HT1080 (cell line): Measurements from ENCODE around the gene MYF6. TPM values are rescaled to one million over a fixed set of nuclear protein-coding genes. Genes with fewer than 3 reads are reported as not detected.

Experiments
- DNase-seq: peaks from one replicate; pipeline ENCODE4 v3.0.0-alpha.2; 2015; ENCODE audit warnings: low read depth
- total RNA-seq: library from RNA; depleted of rRNA; stranded (reverse); fragments of >200 nt; shearing (Covaris generic); gene quantifications from 2 replicates; pipeline ENCODE4 v1.2.3, GENCODE V29; 2014; rRNA removed

Gene MYF6
- total RNA-seq, 1 experiment from 2014 or later = not detected

DNA sequence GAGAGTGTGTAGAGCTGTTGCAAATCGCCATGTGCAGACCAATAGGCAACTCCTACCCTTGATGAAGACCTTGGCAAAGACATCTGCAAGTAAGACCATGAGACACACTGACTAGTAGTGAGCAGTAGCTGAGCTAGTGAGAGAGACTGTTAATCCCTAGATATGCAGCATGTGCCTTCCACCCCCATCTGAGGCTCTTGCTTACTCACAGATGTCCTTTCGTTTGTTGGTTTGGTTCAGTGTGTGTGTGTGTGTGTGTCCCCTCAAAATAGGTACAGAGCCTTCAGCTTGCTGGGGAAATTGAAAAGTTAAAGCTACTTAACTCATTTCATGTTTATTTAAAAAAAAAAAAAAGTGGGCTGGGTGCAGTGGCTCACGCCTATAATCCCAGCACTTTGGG, 46.8 kb downstream of the MYF6 start:
- no peak for DNase-seq

GRCh38 chr12:80756875-80757274, 49.4 kb downstream of the MYF6 start:
- DNase-seq = no peak

Other genes with a start within 250 kb of the MYF6 start
- gene MYF5, start 9.3 kb downstream of the MYF6 start, total RNA-seq = not detected in 2 replicates
- gene LIN7A, start 230.3 kb downstream of the MYF6 start, total RNA-seq = 1.1 and 1.8 TPM in 2 replicates